CD14-positive monocyte (primary cell): ENCODE measurements around the gene RNFT1. TPM values are rescaled to one million over a fixed set of nuclear protein-coding genes. Genes with fewer than 3 reads are reported as not detected.
"Not testable (repeated sequence)": the region's sequence is repeated elsewhere in the genome, so short reads cannot be mapped to it uniquely, and the experiment has no call there.

ENCODE experiments used
- DNase-seq, 3 donors: peaks; one replicate each; pipeline ENCODE4 v3.0.0-alpha.2; 2011 to 2022
- H2AFZ ChIP-seq: 2 replicates; pipeline ENCODE4 v1.6.0; 2012; ENCODE audit warnings: mild to moderate bottlenecking, low read depth, low read length, inconsistent platforms; ENCODE audit not compliant: insufficient read depth, poor library complexity, severe bottlenecking
- H3K27ac ChIP-seq, 2 donors: 1 replicate in 1 of 2; 2 replicates in 1 of 2; pipeline ENCODE4 v1.5.1; 2012 to 2013; ENCODE audit warnings: low read length in 2 of 2, control low read depth in 1 of 2, inconsistent platforms in 1 of 2, low read depth in 1 of 2, mild to moderate bottlenecking in 1 of 2
- H3K27me3 ChIP-seq, 2 donors: one replicate each; pipeline versions ENCODE4 v1.6.0 to v1.6.1; 2011 to 2013; ENCODE audit warnings: low read length in 2 of 2; ENCODE audit not compliant: control insufficient read depth in 2 of 2, insufficient read depth in 2 of 2
- H3K36me3 ChIP-seq, 2 donors: replicated peaks in 1 of 2; 1 replicate in 1 of 2; 2 replicates in 1 of 2; pipeline versions ENCODE4 v1.5.1 to v1.6.1; 2012 to 2013; ENCODE audit warnings: low read length in 2 of 2, control low read depth in 1 of 2, inconsistent platforms in 1 of 2, mild to moderate bottlenecking in 1 of 2; ENCODE audit not compliant: insufficient read depth in 2 of 2, control insufficient read depth in 1 of 2
- H3K4me1 ChIP-seq, 2 donors: 1 replicate in 1 of 2; 2 replicates in 1 of 2; pipeline versions ENCODE4 v1.5.1 to v1.6.1; 2012 to 2013; ENCODE audit warnings: low read length in 2 of 2, control low read depth in 1 of 2, inconsistent platforms in 1 of 2, mild to moderate bottlenecking in 1 of 2, moderate library complexity in 1 of 2; ENCODE audit not compliant: insufficient read depth in 2 of 2, control insufficient read depth in 1 of 2
- H3K4me2 ChIP-seq: replicated peaks from 2 replicates; pipeline ENCODE3; 2012; ENCODE audit warnings: low read length, moderate library complexity, mild to moderate bottlenecking; ENCODE audit not compliant: poor library complexity, severe bottlenecking; ENCODE audit errors: extremely low read depth
- H3K4me3 ChIP-seq, 3 experiments: fragments of 200-600 bp in 1 of 3; sonication (generic) in 1 of 3; replicated peaks in 1 of 3; 1 replicate in 2 of 3; 2 replicates in 1 of 3; pipeline ENCODE4 v1.5.1; 2011 to 2013; ENCODE audit warnings: low read length in 3 of 3, mild to moderate bottlenecking in 3 of 3, control low read depth in 2 of 3, low read depth in 2 of 3, inconsistent platforms in 1 of 3, moderate library complexity in 1 of 3
- H3K79me2 ChIP-seq: 2 replicates; pipeline ENCODE4 v1.6.0; 2012; ENCODE audit warnings: mild to moderate bottlenecking, control low read depth, inconsistent platforms, low read length, moderate library complexity; ENCODE audit not compliant: insufficient read depth
- H3K9ac ChIP-seq: 2 replicates; pipeline ENCODE4 v1.6.0; 2017; ENCODE audit warnings: low read length, mild to moderate bottlenecking; ENCODE audit not compliant: insufficient read depth, poor library complexity, severe bottlenecking
- H3K9me3 ChIP-seq, 2 donors: replicated peaks in 1 of 2; 1 replicate in 1 of 2; 2 replicates in 1 of 2; pipeline versions ENCODE4 v1.5.1 to v1.6.1; 2012 to 2013; ENCODE audit warnings: low read length in 2 of 2, control low read depth in 1 of 2; ENCODE audit not compliant: control insufficient read depth in 1 of 2, insufficient read depth in 1 of 2
- H4K20me1 ChIP-seq: 2 replicates; pipeline ENCODE4 v1.6.0; 2012; ENCODE audit warnings: mild to moderate bottlenecking, low read length, control low read depth, moderate library complexity; ENCODE audit not compliant: insufficient read depth
- H3K27ac Mint-ChIP-seq, 7 donors: one replicate each; pipeline ENCODE4 v1.8.0; 2020; ENCODE audit warnings: mild to moderate bottlenecking in 7 of 7, mixed read lengths in 7 of 7, moderate library complexity in 6 of 7, inconsistent platforms in 2 of 7
- H3K27me3 Mint-ChIP-seq, 3 donors: one replicate each; pipeline ENCODE4 v1.8.0; 2021 to 2022; ENCODE audit warnings: low read depth in 3 of 3, mild to moderate bottlenecking in 3 of 3, mixed read lengths in 3 of 3, moderate library complexity in 3 of 3, inconsistent platforms in 1 of 3
- H3K36me3 Mint-ChIP-seq, 2 donors: one replicate each; pipeline ENCODE4 v1.8.0; 2020; ENCODE audit warnings: mixed read lengths in 2 of 2, inconsistent platforms in 1 of 2, mild to moderate bottlenecking in 1 of 2
- H3K4me1 Mint-ChIP-seq: one replicate; pipeline ENCODE4 v1.8.0; 2020; ENCODE audit warnings: mild to moderate bottlenecking, mixed read lengths
- H3K4me3 Mint-ChIP-seq, 2 donors: one replicate each; pipeline ENCODE4 v1.8.0; 2020; ENCODE audit warnings: mild to moderate bottlenecking in 2 of 2, mixed read lengths in 2 of 2, moderate library complexity in 1 of 2
- H3K9me3 Mint-ChIP-seq, 7 donors: one replicate each; pipeline ENCODE4 v1.8.0; 2020 to 2022; ENCODE audit warnings: mixed read lengths in 7 of 7, mild to moderate bottlenecking in 6 of 7, moderate library complexity in 6 of 7, inconsistent platforms in 2 of 7
- WGBS: methylation state at CpG from one replicate; pipeline ENCODE4 v1.1.5; 2013; ENCODE audit warnings: missing lambda C conversion rate; ENCODE audit not compliant: insufficient coverage; 5-methylcytosine and 5-hydroxymethylcytosine counted together
- intact Hi-C, 2 donors: fragments of 100-400 bp; cut with micrococcal nuclease; formaldehyde crosslinking; loops; one replicate each; pipeline versions ENCODE4 v1.15.0 to v1.15.1; 2023
- polyA plus RNA-seq, 3 donors: library from polyadenylated mRNA; depleted of rRNA in 1 of 3; unstranded in 2 of 3; stranded (reverse) in 1 of 3; fragments of 300-500 nt in 2 of 3; fragments of >200 nt in 1 of 3; fragmentation: Illumina TruSeq in 2 of 3; gene quantifications; 1 replicate in 2 of 3; 2 replicates in 1 of 3; pipeline ENCODE4 v1.2.3, GENCODE V29; 2012 to 2021

Gene RNFT1
- polyA plus RNA-seq, 3 donors = 55.2 to 60.8 (median 59.7) TPM

DNA sequence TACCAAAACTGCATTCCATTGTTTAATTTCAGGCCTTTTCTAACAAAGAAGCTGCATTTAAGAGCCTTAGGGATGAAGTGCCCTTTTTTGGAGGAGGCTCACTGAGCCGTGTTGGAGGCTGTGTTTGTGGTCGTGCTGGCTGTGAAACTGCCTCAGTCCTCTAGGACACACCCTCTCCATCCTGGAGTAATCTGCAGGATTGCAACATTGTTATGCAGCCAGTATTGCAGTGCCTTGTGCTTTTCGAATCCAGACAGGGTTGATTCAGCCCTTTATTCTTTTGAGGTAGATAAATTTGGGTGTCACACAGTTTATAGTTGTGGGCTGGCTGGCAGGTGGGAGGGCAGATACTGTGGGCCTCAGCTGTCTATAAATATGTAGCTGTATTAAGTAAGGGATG lies 33.8 kb downstream of the RNFT1 start:
- H3K4me2 ChIP-seq, H3K9me3 Mint-ChIP-seq, H3K9me3 ChIP-seq, H4K20me1 ChIP-seq, intact Hi-C loops, H3K4me3 ChIP-seq, H3K79me2 ChIP-seq, H2AFZ ChIP-seq, H3K27ac ChIP-seq, H3K4me1 ChIP-seq, DNase-seq, H3K9ac ChIP-seq, H3K4me3 Mint-ChIP-seq, H3K27me3 ChIP-seq, H3K27me3 Mint-ChIP-seq: not testable (repeated sequence)
- H3K36me3 ChIP-seq = peaks cover 63 to 99% of the 10 kb centered on the region in 2 donors
- 29% methylated on average over 1 of the region's 3 CpGs for WGBS
- H3K36me3 Mint-ChIP-seq = peaks cover 80 to 92% of the 10 kb centered on the region in 2 donors
- H3K27ac Mint-ChIP-seq = peak overlapping the region in 3 of 7 donors; percentile 60 to 65 (median 63)
- H3K4me1 Mint-ChIP-seq = peaks cover 10% of the 10 kb centered on the region

DNA sequence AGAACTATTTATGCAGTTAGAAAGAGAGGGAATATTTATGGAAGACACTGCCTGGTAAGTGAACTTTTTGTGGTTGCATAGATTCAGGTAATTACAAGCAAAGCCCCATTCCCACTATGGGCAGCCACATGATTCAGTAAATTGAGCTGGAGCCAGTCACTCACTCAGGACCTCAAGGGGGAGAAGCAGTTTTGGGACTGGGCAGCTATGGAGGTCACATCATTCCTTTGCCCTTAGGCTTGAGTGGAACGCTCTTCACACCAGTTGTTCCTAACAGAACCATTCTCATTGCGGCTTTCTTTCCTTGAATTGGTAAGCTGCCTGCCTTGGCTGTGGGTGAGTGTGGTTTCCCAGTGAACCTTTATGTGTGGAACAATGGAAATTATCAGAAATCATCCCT lies 34.4 kb downstream of the RNFT1 start:
- H2AFZ ChIP-seq, H3K4me3 Mint-ChIP-seq, H3K9me3 ChIP-seq, H3K27me3 ChIP-seq, H3K4me3 ChIP-seq, H3K27me3 Mint-ChIP-seq, H3K9ac ChIP-seq, H3K9me3 Mint-ChIP-seq, H4K20me1 ChIP-seq, H3K4me1 ChIP-seq, intact Hi-C loops, H3K27ac ChIP-seq, DNase-seq, H3K27ac Mint-ChIP-seq, H3K4me2 ChIP-seq, H3K79me2 ChIP-seq: not testable (repeated sequence)
- Mint-ChIP-seq H3K4me1 (peaks cover 10% of the 10 kb centered on the region), H3K36me3 (peaks cover 85 to 93% of the 10 kb centered on the region in 2 donors)
- WGBS = no CpG with 5 or more reads among the region's 2 CpGs
- peaks cover 64 to 99% of the 10 kb centered on the region in 2 donors for H3K36me3 ChIP-seq

DNA sequence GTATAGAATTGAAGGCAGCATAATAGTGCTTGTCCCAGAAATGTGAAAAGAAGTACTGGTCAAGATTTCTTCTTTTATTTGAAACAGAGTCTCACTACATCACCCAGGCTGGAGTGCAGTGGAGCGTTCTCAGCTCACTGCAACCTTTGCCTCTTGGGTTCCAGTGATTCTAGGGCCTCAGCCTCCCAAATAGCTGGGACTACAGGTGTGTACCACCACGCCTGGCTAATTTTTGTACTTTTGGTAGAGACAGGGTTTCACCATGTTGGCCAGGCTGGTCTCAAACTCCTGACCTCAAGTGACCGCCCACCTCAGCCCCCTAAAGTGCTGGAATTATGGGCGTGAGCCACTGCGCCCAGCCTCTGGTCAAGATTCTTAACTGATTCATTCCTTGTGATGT lies 43.9 kb downstream of the RNFT1 start:
- 95% methylated on average over 4 of the region's 5 CpGs for WGBS
- H3K27ac Mint-ChIP-seq, H3K4me1 Mint-ChIP-seq: not testable (repeated sequence)

More for the DNA sequence above, 43.9 kb downstream of the RNFT1 start:
- not testable (repeated sequence) for H4K20me1 ChIP-seq, H3K4me1 ChIP-seq, H3K9me3 ChIP-seq, H3K79me2 ChIP-seq, H3K27me3 Mint-ChIP-seq, H3K27me3 ChIP-seq, H3K4me3 Mint-ChIP-seq, H3K9me3 Mint-ChIP-seq, H2AFZ ChIP-seq, DNase-seq, H3K4me3 ChIP-seq, H3K27ac ChIP-seq, H3K9ac ChIP-seq, H3K4me2 ChIP-seq
- intact Hi-C loops = loop anchor here in 1 of 2 donors (10.0 kb wide), 1 partner anchor 144 kb away; no protein-coding TSS in a partner anchor
- H3K36me3 Mint-ChIP-seq = peaks cover 59 to 92% of the 10 kb centered on the region in 2 donors
- peaks cover 66 to 91% of the 10 kb centered on the region in 2 donors for H3K36me3 ChIP-seq
